ENCODE measurements around the gene PAPOLG.
A peak's percentile ranks its signal among the peaks of the same experiment; 100 is the strongest.
"Not testable (repeated sequence)": the region's sequence is repeated elsewhere in the genome, so short reads cannot be mapped to it uniquely, and the experiment has no call there.

Gene PAPOLG

DNA sequence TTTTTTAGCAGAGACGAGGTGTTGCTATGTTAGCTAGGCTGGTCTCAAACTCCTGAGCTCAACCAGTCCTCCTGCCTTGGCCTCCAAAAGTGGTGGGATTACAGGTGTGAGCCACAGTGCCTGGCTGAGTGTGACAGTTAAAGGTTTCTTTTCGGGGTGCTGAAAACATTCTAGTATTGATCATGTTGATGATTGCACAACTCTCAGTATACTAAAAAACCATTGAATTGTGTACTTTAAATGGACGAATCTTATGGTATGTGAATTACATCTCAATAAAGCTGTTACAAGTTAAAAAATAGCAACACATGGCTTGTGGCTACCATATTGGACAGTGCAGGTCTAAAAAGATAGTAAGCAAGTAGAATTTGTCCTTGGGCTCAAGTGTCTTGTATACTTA lies 22.3 kb downstream of the PAPOLG start:
- no peak for DNase-seq

- DNase-seq = no peak
Measured at GRCh38 chr2:60779426-60779825, 23.4 kb downstream of the PAPOLG start.

DNA sequence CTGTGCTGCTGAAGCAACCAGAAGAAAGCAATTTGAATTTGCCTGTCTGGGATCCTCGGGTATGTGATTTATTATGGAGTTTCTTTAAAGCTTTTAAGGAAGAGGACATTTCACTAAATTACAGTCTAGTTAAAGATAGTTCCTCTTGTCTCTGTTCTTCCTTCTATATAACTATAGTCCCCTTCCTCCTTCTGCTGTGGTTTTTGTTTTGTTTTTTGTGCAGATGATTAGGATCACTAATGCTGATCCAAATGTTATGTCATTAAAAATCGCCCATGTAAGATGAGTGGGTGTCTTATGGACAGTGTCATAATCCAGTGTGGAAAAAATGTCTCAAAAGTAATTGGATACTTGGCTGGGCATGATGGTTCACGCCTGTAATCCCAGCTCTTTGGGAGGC lies 24.7 kb downstream of the PAPOLG start:
- no peak for DNase-seq

DNA sequence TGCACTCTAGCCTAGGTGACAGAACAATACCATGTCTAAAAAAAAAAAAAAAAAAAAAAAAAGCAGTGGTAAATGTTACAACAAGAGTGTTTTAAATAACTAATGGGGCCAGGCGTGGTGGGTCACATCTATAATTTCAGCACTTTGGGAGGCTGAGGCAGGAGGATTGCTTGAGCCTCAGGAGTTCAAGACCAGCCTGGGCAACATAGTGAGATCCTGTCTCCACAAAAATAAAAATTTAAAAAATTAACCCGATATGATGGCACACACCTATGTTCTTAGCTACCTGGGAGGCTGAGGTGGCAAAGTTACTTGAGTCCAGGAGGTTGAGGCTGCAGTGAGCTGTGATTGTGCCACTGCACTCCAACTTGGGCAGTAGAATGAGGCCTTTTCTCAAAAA lies 37.1 kb downstream of the PAPOLG start:
- no peak for DNase-seq

DNA sequence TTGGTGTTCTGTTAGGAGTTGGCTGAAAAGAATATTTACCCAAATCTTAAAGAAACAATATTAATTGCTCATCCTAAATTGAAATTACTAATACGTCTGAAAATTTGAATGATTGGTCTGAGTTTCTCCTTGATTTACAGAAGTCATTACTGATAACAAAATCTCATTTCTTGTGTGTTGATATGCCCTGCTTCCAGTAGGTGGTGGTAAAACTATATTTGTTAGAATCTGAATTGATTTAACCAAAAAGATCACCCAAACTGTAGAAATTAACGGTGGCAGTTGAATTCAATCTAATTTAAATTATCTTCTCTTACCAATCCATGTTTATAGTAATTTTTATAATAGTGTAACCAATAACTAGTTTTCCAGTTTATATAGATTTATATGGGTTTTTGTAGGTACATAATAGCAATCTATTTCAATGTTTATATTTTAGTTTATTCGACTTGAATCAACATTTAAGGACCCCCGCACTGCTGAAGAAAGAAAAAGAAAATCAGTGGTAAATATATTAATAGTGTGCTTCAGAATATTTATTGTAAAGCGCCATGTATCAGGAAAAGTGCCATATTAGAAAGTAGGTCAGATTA lies 38.3 kb downstream of the PAPOLG start:
- no peak for DNase-seq

- no peak for DNase-seq
Measured at GRCh38 chr2:60796573-60797509, 40.8 kb downstream of the PAPOLG start.

DNA sequence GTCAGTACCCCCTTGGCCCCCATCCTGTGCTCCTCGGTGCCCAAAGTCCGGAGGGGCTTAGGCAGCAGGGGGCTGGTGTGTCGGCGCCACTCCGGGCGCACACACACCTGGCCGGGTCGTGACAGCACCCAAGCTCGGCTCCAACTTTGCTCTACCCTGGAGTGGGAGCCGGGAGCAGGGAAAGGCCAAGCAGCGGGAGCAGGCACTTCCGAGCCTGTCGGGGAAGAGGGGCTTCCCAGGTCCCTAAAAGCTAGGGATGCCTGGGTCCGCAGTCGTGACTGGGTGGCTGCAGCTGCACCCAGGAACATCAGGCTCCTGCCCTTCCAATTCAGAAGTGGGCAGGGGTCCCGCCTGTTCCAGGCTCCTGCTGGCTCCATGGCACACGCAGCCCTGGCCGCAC lies 48.4 kb downstream of the PAPOLG start:
- no peak for DNase-seq

- no peak for DNase-seq
Measured at GRCh38 chr2:60806595-60806987, 50.5 kb downstream of the PAPOLG start.

DNA sequence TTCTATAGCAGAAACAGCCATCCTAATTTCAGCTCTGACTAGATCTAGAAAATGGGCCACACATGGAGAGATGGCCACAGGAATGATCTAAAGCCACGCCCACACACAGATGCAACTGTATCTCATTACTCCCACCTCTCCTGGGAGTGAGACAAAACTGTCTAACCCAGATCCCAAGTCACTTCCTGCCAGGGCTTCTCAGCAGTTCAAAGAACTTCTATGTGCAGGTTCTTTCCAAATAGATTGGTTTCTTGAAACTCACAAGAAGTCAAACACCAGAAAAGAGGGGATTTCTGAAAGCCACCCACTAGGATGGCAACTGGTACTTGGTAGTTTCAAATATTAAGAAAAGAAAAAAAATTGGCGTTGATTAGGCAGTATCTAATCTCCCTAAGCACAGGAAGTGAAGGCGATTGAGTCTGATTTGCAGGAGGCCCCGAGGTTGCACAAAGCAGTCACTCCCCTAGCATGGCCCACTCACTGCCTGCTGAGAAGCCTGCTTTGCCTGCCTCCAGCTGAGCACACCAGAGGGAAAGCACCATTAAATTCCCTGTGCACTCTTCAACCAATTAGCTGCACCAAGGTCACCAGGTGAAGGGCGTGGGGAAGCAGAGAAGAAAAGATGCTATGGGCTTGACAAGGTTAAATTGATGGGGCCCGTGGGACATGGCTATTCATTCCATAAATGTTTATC lies 51.1 kb downstream of the PAPOLG start:
- no peak for DNase-seq

DNA sequence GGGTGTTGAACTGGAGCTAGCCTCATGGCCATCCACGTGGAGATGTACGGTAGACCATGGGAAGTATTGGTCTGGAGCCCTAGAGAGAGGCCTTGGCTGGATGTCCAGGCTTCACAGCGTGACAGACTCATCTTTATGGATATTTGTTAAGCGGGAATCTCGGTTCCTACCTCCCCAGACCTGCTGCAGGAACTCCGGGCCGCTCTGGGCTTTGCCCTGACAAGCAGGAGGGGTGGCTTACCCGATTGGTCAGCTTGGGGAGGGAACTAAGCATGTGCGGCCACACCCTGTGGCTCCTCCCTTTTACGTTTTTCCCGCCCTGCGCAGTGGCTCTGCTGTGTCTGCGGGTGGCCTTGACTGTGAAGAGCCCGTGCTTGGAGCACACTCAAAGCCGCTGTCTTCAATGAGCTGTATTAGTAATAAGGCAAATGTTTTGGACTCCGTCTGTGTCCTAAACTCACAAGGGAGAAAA lies 52.3 kb downstream of the PAPOLG start:
- DNase-seq = no peak

GRCh38 chr2:60811491-60812375 lies 55.7 kb downstream of the PAPOLG start:
- no peak for DNase-seq

DNA sequence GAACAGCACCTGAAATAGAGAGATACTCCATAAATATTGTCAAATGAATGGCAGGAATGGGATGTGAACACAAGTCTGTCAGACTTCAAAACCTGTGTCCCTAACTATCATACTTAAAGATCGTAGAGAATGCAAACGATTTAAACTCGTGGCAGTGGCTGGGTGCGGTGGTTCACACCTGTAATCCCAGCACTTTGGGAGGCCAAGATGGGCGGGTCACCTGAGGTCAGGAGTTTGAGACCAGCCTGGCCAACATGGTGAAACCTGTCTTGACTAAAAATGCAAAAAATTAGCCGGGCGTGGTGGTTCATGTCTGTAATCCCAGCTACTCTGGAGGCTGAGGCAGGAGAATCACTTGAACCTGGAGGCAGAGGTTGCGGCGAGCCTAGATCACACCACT lies 61.1 kb downstream of the PAPOLG start:
- DNase-seq = not testable (repeated sequence)

GRCh38 chr2:60818272-60818671 lies 62.2 kb downstream of the PAPOLG start:
- no peak for DNase-seq

DNA sequence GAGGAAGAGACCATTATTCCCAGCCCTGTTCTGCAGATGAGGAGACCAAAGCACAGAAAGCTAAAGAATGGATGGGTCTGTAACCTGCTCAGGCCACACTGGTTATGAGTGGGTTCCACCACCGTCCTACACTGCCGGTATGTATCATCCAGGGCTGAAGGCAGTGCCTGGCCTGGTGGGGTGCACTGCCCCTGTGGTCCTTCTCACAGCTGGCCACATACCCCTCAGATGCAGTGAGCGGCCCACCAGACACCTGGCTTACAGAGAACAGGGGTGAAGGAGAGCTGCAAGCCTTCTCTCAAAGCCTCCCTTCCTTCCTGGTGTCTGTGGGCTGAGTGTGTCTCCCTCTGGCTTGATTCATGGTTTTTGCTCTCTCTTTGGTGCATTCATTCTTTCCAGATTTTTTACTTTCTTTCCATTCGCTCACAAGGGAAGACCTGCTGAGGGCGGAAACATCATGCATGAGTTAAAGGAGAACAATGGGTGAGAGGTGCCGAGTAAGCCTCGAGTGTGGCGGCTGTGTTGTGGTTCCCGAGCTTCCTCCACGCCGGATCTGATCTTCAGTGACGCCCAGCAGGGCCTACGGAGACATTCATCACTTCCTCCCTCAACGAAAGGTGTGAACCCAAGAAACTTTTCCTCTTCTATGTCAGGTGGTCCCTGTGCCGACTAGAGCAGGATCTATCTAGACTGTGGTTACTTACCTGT lies 63.2 kb downstream of the PAPOLG start:
- DNase-seq = peak; percentile 86

GRCh38 chr2:60819936-60820335 lies 63.9 kb downstream of the PAPOLG start:
- DNase-seq = no peak

- no peak for DNase-seq
Measured at GRCh38 chr2:60820416-60821132, 64.5 kb downstream of the PAPOLG start.

DNA sequence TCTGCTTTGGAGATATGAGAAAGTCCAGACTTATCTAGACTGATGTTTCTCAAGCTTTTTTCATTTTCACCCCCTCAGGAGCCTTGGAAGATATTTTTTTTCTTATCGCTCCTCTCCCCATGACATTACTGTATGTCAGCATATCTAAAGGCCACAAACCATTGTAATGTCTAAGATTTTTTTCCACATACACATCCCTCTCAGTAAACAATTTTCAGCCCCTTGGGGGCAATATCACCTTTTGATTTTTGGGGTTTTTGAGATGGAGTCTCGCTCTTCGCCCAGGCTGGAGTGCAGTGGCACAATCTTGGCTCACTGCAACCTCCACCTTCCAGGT lies 65.0 kb downstream of the PAPOLG start:
- no peak for DNase-seq

DNA sequence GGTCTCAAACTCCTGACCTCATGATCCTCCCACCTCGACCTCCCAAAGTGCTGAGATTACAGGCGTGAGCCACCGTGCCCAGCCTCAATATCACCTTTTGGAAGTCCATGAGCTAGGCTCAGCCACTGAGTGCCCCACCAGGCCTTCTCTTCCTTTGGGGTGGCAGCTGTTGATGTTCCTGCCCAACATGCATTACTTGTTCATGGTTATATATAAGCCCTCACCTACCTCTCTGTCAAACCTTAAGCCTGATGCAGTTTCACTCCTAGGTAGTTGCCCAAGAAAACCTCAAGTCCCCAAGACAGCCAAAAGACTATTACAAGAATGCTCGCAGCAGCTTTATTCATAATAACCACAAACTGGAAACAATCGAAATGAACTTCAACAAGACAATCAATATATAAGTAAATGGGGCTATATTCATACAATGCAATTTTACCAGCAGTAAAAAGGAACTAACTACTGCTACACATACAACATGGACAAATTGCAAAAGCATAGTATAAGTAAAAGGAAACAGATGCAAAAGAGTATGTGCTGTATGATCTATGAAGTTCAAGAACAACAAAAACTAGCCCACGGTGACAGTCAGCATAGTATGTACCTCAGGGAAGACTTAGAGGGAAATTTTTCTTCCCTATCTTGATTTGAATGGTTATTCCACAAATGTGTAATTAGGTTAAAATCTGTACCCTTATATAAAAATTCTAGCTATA lies 65.7 kb downstream of the PAPOLG start:
- no peak for DNase-seq

GRCh38 chr2:60822987-60823386 lies 66.9 kb downstream of the PAPOLG start:
- no peak for DNase-seq

DNA sequence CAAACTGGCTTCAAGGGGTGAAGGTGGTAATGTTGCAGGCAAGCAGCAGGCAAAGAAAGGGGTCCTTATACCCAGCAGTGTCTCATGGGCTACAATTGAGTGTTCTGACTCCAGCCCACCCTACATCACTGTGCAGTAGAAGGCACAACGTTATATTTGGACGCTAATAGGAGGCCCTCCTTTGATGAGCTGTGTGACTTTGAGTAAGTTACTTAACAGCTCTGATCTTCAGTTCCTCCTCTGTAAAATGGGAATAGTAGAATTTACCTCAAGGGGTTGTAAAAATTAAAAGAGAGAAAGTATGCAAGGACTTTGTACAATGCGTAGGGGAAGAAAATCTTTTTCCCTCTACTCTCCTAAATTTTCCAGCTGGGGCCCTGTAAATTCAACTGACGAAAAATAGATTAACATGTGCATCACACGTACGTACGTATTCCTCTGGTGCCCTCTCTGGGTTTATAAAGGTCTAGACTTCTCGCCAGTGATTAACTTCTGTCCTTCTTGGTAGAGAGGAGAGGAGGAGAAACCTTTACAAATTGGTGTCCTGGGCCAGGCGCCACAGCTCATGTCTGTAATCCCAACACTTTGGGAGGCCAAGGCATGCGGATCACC lies 67.7 kb downstream of the PAPOLG start:
- DNase-seq = no peak

All from activated gamma-delta T cell treated with Interleukin-2 at 50 U/mL for 16 hours (primary cell).